ENCODE results near the gene SNRNP48. TPM values are rescaled to one million over a fixed set of nuclear protein-coding genes. Genes with fewer than 3 reads are reported as not detected.

Gene SNRNP48
- total and polyA plus RNA-seq, 2 of the 8 experiments (the other 6 are each of a cell fraction or from before 2014, with no cell fraction given), result 7.7 to 21.0 TPM

DNA sequence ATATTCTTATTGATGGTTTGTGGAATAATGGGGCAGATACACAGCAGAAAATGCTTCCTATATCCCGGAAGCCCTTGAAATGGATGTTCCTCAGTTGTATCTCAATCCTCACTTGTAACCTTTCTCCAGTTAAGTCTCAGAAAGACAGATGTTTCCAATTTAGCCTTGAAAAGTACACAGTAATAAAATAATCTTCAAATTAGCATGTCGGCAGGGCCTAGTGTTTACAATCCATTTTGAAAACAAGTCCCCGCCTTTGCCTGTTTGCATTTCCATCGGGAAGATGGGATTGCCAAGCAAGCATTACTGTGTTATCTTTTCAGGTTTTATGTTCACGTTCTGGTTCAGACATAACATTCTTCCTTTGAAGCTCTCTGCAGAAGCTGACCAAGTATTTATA lies 41.5 kb downstream of the SNRNP48 start:
- no peak for FAIRE-seq
- no peak overlapping the region for H4K91ac ChIP-seq (replicated peaks; ENCODE audit: insufficient read length, low read length)
- no peak overlapping the region for H2BK20ac ChIP-seq (ENCODE audit: low read length)
- no peak overlapping the region for H2AK5ac ChIP-seq (ENCODE audit: low read depth, low read length)
- H3K36me3 ChIP-seq (ENCODE audit: control insufficient read depth in 2 of 4, insufficient read depth in 4 of 4, low read length in 3 of 4), result no peaks in the 10 kb centered on the region
- H3K23me2 ChIP-seq (ENCODE audit: low read depth, low read length), result no peaks in the 10 kb centered on the region; the same call in 1 of the 2 replicates
- peaks cover 0 to 2% (median 0%) of the 10 kb centered on the region in 4 experiments; a peak in 1 of 7 replicates for H3K27me3 ChIP-seq (replicated peaks in 1 of 4; ENCODE audit: control insufficient read depth in 3 of 4, extremely low read depth in 1 of 4, insufficient read depth in 3 of 4, low read length in 3 of 4)
- CTCF ChIA-PET (ENCODE audit: partially characterized antibody), result interaction anchor here (1.2 to 5.6 kb wide), 6 partner anchors 11 to 356 kb away, joined by 3 to 26 read pairs (median 4); no protein-coding TSS in a partner anchor
- no peaks in the 10 kb centered on the region for H3K4me1 ChIP-seq (replicated peaks in 1 of 4; ENCODE audit: control insufficient read depth in 3 of 4, insufficient read depth in 4 of 4, low read length in 3 of 4)
- no peak overlapping the region for H2BK12ac ChIP-seq (ENCODE audit: low read depth, low read length)
- no peaks in the 10 kb centered on the region for H3K79me2 ChIP-seq (ENCODE audit: control insufficient read depth in 1 of 2, insufficient read depth in 2 of 2, low read length in 2 of 2)
- H3K27ac ChIP-seq (ENCODE audit: low read depth, low read length), result no peak overlapping the region
- H3K4me2 ChIP-seq (ENCODE audit: insufficient read depth in 1 of 2, low read depth in 2 of 2, low read length in 2 of 2), result no peak overlapping the region
- no peak overlapping the region for H2BK15ac ChIP-seq (ENCODE audit: low read length)
- H3K14ac ChIP-seq (ENCODE audit: insufficient read length), result no peak overlapping the region
- no peak for TF ChIP-seq TEAD4 (IDR thresholded peaks at IDR 0.05; ENCODE audit: low read depth, low read length)
- DNase-seq (ENCODE audit: low read depth in 1 of 2, low spot score in 2 of 2), result no peak
- no peak overlapping the region for H4K5ac ChIP-seq (ENCODE audit: insufficient read length, low read depth, low read length)
- no peaks in the 10 kb centered on the region for H3K79me1 ChIP-seq (ENCODE audit: low read depth, low read length)
- no peak overlapping the region for H4K8ac ChIP-seq (ENCODE audit: extremely low read depth, insufficient read depth, low read length)
- no peak overlapping the region for H3K23ac ChIP-seq (ENCODE audit: insufficient read length)
- no peak overlapping the region for H3K4ac ChIP-seq (replicated peaks; ENCODE audit: insufficient read length, low read depth, low read length)
- no peak overlapping the region for H2BK120ac ChIP-seq (replicated peaks; ENCODE audit: low read depth, low read length)
- no peak overlapping the region for H3K4me3 ChIP-seq (ENCODE audit: extremely low read depth in 1 of 4, insufficient read depth in 2 of 4, low read depth in 3 of 4, low read length in 4 of 4)
- 94% methylated on average over 5 of the region's 5 CpGs; no CpG with 5 or more reads in 1 of the 2 experiments for WGBS, 2 experiments (ENCODE audit: extremely low coverage in 1 of 2, insufficient coverage in 1 of 2, insufficient read length in 1 of 2, insufficient replicate concordance in 2 of 2, low coverage in 1 of 2, low lambda C conversion rate in 2 of 2, missing lambda C conversion rate in 1 of 2)
- peaks cover 0 to 4% of the 10 kb centered on the region in 2 experiments; a peak in 1 of 4 replicates for H3K9me3 ChIP-seq (ENCODE audit: insufficient read depth in 2 of 2, low read depth in 1 of 2, low read length in 1 of 2)
- H3K9ac ChIP-seq (replicated peaks in 1 of 4; ENCODE audit: extremely low read depth in 1 of 4, low read depth in 3 of 4, low read length in 3 of 4), result no peak overlapping the region
- POLR2A ChIA-PET (ENCODE audit: partially characterized antibody), result no interaction called here
- no peak overlapping the region for H2BK5ac ChIP-seq (ENCODE audit: low read depth, low read length)
- no peaks in the 10 kb centered on the region for H4K20me1 ChIP-seq (replicated peaks in 1 of 2; ENCODE audit: control insufficient read depth in 1 of 2, insufficient read depth in 2 of 2, low read length in 2 of 2)
- H3K56ac ChIP-seq (replicated peaks; ENCODE audit: insufficient read length, low read depth, low read length), result no peak overlapping the region
- H2AFZ ChIP-seq (ENCODE audit: low read length), result no peak overlapping the region
- H3K18ac ChIP-seq (ENCODE audit: extremely low read depth, low read length), result no peak overlapping the region

All from H1 (cell line).